HCT116 (cell line): Measurements from ENCODE around the gene CHRNB4. TPM values are rescaled to one million over a fixed set of nuclear protein-coding genes. Genes with fewer than 3 reads are reported as not detected.
A peak's percentile ranks its signal among the peaks of the same experiment; 100 is the strongest.

Experiments
- ATAC-seq: fragments of 200-7000 bp; cut with Tn5 transposase; 2 replicates; pipeline ENCODE4 v1.9.1; 2020; ENCODE audit warnings: mild to moderate bottlenecking, moderate library complexity
- BruUV-seq: library from RNA; stranded (reverse); fragments of 400-500 nt; replicated peaks from 2 replicates; lab custom pipeline; 2021; lab: Mats Ljungman, UMichigan
- CTCF ChIA-PET: fragments of 300-600 bp; sonication (Branson Sonifier 250); formaldehyde crosslinking; loops from one replicate; lab custom pipeline; 2021; ENCODE audit warnings: antibody characterized with exemption; lab: Charles Lee
- POLR2A ChIA-PET: fragments of 300-600, 350-600 bp; sonication (Branson Sonifier 250); formaldehyde crosslinking; loops from one replicate; lab custom pipeline; 2021; ENCODE audit warnings: antibody characterized with exemption; lab: Charles Lee
- RAD21 ChIA-PET, 2 experiments: fragments of 300-600 bp; sonication (Branson Sonifier 250); formaldehyde crosslinking; loops; one replicate each; lab custom pipeline; 2023; ENCODE audit warnings: low total read pairs in 2 of 2; ENCODE audit not compliant: uncharacterized antibody in 2 of 2, unreplicated experiment in 2 of 2, low non-redundant PET in 1 of 2; lab: Charles Lee
- DNase-seq: peaks from one replicate; pipeline ENCODE4 v3.0.0-alpha.2; 2010; ENCODE audit warnings: low read depth, low spot score
- H2AFZ ChIP-seq: fragments of 200-600 bp; shearing (Covaris generic), sonication (generic); 2 replicates; pipeline ENCODE4 v1.6.1; 2017; ENCODE audit warnings: low read depth, mixed run types, mixed read lengths, antibody characterized with exemption, low read length; ENCODE audit not compliant: poor library complexity, severe bottlenecking
- H3K27ac ChIP-seq: 2 replicates; pipeline ENCODE4 v1.5.1; 2012; ENCODE audit warnings: low read depth, low read length
- H3K27me3 ChIP-seq: fragments of 200-600 bp; sonication (generic); 2 replicates; pipeline ENCODE4 v1.6.1; 2016; ENCODE audit warnings: mixed run types, low read length, mixed read lengths; ENCODE audit not compliant: insufficient read depth
- H3K36me3 ChIP-seq, 2 experiments: fragments of 200-500 bp in 1 of 2; fragments of 200-600 bp in 1 of 2; sonication (Bioruptor generic) in 1 of 2; sonication (generic) in 1 of 2; 2 replicates each; pipeline versions ENCODE4 v1.5.1 to v1.6.1; 2014 to 2016; ENCODE audit warnings: low read length in 2 of 2, inconsistent platforms in 1 of 2, mixed read lengths in 1 of 2, mixed run types in 1 of 2; ENCODE audit not compliant: insufficient read depth in 2 of 2, control insufficient read depth in 1 of 2
- H3K4me1 ChIP-seq, 2 experiments: fragments of 200-600 bp in 1 of 2; sonication (generic) in 1 of 2; 2 replicates each; pipeline versions ENCODE4 v1.5.1 to v1.6.1; 2012 to 2017; ENCODE audit warnings: low read length in 2 of 2, inconsistent platforms in 1 of 2, mild to moderate bottlenecking in 1 of 2, mixed read lengths in 1 of 2, mixed run types in 1 of 2, moderate library complexity in 1 of 2; ENCODE audit not compliant: insufficient read depth in 2 of 2, control insufficient read depth in 1 of 2
- H3K4me2 ChIP-seq: fragments of 200-600 bp; sonication (generic); 2 replicates; pipeline ENCODE4 v1.6.1; 2017; ENCODE audit warnings: mixed run types, low read length, mixed read lengths
- H3K4me3 ChIP-seq, 2 experiments: fragments of 200-600 bp in 1 of 2; sonication (generic) in 1 of 2; replicated peaks in 1 of 2; 2 replicates each; pipeline ENCODE4 v1.5.1; 2011 to 2016; ENCODE audit warnings: low read length in 2 of 2, control low read depth in 1 of 2, low read depth in 1 of 2, mild to moderate bottlenecking in 1 of 2, mixed read lengths in 1 of 2, mixed run types in 1 of 2
- H3K79me2 ChIP-seq: fragments of 200-600 bp; sonication (generic); 2 replicates; pipeline ENCODE4 v1.6.1; 2017; ENCODE audit warnings: mild to moderate bottlenecking, mixed run types, low read length, moderate library complexity, mixed read lengths; ENCODE audit not compliant: insufficient read depth
- H3K9ac ChIP-seq: fragments of 200-600 bp; sonication (generic); 2 replicates; pipeline ENCODE4 v1.6.1; 2016; ENCODE audit warnings: low read length, mixed read lengths
- H3K9me2 ChIP-seq: fragments of 200-600 bp; sonication (generic), shearing (Covaris generic); 2 replicates; pipeline ENCODE4 v1.6.1; 2017; ENCODE audit warnings: mixed run types, mild to moderate bottlenecking, moderate library complexity; ENCODE audit not compliant: insufficient read depth
- H3K9me3 ChIP-seq, 2 experiments: fragments of 200-500 bp in 1 of 2; fragments of 200-600 bp in 1 of 2; sonication (Bioruptor generic) in 1 of 2; sonication (generic) in 1 of 2; 2 replicates each; pipeline ENCODE4 v1.6.1; 2014 to 2017; ENCODE audit warnings: low read length in 2 of 2, mixed read lengths in 2 of 2, inconsistent platforms in 1 of 2, low read depth in 1 of 2, mild to moderate bottlenecking in 1 of 2, mixed run types in 1 of 2, moderate library complexity in 1 of 2; ENCODE audit not compliant: control insufficient read depth in 1 of 2, insufficient read depth in 1 of 2
- H4K20me1 ChIP-seq: fragments of 200-600 bp; sonication (generic), shearing (Covaris generic); 2 replicates; pipeline ENCODE4 v1.6.1; 2017; ENCODE audit warnings: mixed run types, mild to moderate bottlenecking, moderate library complexity; ENCODE audit not compliant: insufficient read depth
- POLR2A ChIP-seq: IDR thresholded peaks from 2 replicates; pipeline ENCODE4 v1.7.0; 2011; ENCODE audit warnings: borderline replicate concordance; ENCODE audit not compliant: insufficient read depth, insufficient read length; ENCODE audit errors: extremely low read depth
- RAD21 ChIP-seq: IDR thresholded peaks from 2 replicates; pipeline ENCODE4 v1.6.1; 2012; ENCODE audit warnings: low read depth, mild to moderate bottlenecking
- intact Hi-C: fragments of 100-400 bp; cut with micrococcal nuclease; formaldehyde crosslinking; loops from 2 replicates; pipeline ENCODE4 v1.10.0; 2022
- total RNA-seq: library from RNA; stranded (reverse); gene quantifications from one replicate; pipeline ENCODE4 v1.2.1, GENCODE V29; 2021; ENCODE audit not compliant: unreplicated experiment
- TF ChIP-seq, protein P1 (sequence below), 3 experiments: fragments of 200-600 bp in 1 of 3; sonication (generic) in 1 of 3; IDR thresholded peaks in 2 of 3; conservative IDR thresholded peaks in 1 of 3; 2 replicates each; pipeline ENCODE4 v1.5.1; 2012 to 2017; ENCODE audit warnings: low read depth in 2 of 3, low read length in 2 of 3, antibody characterized with exemption in 1 of 3, borderline replicate concordance in 1 of 3, control low read depth in 1 of 3, mild to moderate bottlenecking in 1 of 3, mixed read lengths in 1 of 3, mixed run types in 1 of 3, moderate library complexity in 1 of 3; ENCODE audit not compliant: insufficient read depth in 1 of 3

CHRNB4 gene
- total RNA-seq, 1 experiment from 2014 or later = 2.0 TPM

DNA sequence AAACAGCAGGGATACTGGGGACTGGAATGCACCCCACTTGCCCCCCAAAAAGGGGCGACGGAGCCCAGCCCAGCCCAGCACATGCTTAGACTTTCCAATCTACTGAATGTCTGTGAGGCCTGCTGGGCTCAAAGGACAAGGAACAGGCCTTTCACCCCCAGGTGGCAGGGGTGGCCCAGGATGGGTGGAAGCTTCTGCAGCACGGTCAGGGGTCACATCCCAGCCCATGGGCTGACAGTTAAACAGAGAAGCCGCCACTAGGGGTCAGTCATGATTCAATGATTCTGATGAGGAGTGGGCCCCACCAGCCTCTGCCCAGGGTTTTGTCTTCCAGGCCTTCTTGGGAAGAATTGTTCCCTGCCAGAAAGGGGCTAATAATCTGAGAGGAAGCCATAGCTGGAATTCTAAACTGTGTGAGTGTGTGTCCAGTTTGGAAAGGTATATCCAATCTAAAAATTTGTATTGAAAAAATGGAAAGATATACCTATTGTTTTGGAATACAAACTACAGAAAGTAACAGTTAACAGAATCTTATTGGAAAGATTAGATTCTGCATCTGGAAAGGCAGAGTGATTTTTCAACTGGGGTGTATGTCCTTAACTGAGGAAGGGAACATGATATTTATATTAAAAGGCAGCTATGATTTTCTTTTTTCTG lies 2.2 kb downstream of the CHRNB4 start:
- POLR2A ChIA-PET = no interaction called here
- CTCF ChIA-PET = interaction anchor here (0.6 to 3.7 kb wide), 8 partner anchors 9 to 112 kb away, joined by 3 to 19 read pairs (median 4); no protein-coding TSS in a partner anchor
- RAD21 ChIA-PET = interaction anchor here (0.9 to 1.7 kb wide), 3 partner anchors 70 to 71 kb away, joined by 3 to 4 read pairs (median 3); no protein-coding TSS in a partner anchor

More for the DNA sequence above, 2.2 kb downstream of the CHRNB4 start:
- H2AFZ ChIP-seq = no peak overlapping the region
- no peaks in the 10 kb centered on the region for H4K20me1 ChIP-seq
- no peak overlapping the region for H3K27ac ChIP-seq
- no peaks in the 10 kb centered on the region for H3K9me2 ChIP-seq
- DNase-seq = peak; percentile 31
- H3K4me3 ChIP-seq = no peak overlapping the region
- TF ChIP-seq, protein P1, sequence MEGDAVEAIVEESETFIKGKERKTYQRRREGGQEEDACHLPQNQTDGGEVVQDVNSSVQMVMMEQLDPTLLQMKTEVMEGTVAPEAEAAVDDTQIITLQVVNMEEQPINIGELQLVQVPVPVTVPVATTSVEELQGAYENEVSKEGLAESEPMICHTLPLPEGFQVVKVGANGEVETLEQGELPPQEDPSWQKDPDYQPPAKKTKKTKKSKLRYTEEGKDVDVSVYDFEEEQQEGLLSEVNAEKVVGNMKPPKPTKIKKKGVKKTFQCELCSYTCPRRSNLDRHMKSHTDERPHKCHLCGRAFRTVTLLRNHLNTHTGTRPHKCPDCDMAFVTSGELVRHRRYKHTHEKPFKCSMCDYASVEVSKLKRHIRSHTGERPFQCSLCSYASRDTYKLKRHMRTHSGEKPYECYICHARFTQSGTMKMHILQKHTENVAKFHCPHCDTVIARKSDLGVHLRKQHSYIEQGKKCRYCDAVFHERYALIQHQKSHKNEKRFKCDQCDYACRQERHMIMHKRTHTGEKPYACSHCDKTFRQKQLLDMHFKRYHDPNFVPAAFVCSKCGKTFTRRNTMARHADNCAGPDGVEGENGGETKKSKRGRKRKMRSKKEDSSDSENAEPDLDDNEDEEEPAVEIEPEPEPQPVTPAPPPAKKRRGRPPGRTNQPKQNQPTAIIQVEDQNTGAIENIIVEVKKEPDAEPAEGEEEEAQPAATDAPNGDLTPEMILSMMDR (IDR thresholded peaks at IDR 0.05 in 2 of 3, conservative IDR thresholded peaks at IDR 0.05 in 1 of 3; ENCODE audit: borderline replicate concordance in 1 of 3, insufficient read depth in 1 of 3, low read depth in 2 of 3, low read length in 2 of 3) = peak; percentile 70 to 75 (median 70); a peak in 5 of 6 replicates
- TF ChIP-seq RAD21 (peak; percentile 80), POLR2A (no peak)
- TF ChIP-seq, all 23 proteins: peak for 2
- no TSS peak for BruUV-seq
- Histone ChIP-seq H3K27me3 (no peaks in the 10 kb centered on the region), H3K4me2 (no peak overlapping the region), H3K9me3 (no peaks in the 10 kb centered on the region; a peak in 1 of 4 replicates), H3K9ac (no peak overlapping the region), H3K36me3 (no peaks in the 10 kb centered on the region), H3K4me1 (peaks cover 2 to 15% of the 10 kb centered on the region in 2 experiments; a peak in 2 of 4 replicates), H3K79me2 (no peaks in the 10 kb centered on the region)
- peak; percentile 79 for ATAC-seq
- intact Hi-C loops = loop anchor here (1.0 kb wide), 2 partner anchors 71 to 113 kb away; no protein-coding TSS in a partner anchor
